B cell (primary cell): ENCODE measurements around the gene EPB41L4B.

Experiments used
- EZH2 ChIP-seq: IDR thresholded peaks from 2 replicates; pipeline ENCODE4 v1.6.1; 2012; ENCODE audit warnings: borderline replicate concordance, low read depth, mild to moderate bottlenecking, moderate library complexity, low read length; ENCODE audit not compliant: insufficient read depth, poor library complexity, severe bottlenecking
- TF ChIP-seq, protein P1 (sequence below): fragments of 200-600 bp; IDR thresholded peaks from one replicate; pipeline ENCODE4 v1.8.0; 2022; ENCODE audit warnings: antibody characterized with exemption, mild to moderate bottlenecking

DNA sequence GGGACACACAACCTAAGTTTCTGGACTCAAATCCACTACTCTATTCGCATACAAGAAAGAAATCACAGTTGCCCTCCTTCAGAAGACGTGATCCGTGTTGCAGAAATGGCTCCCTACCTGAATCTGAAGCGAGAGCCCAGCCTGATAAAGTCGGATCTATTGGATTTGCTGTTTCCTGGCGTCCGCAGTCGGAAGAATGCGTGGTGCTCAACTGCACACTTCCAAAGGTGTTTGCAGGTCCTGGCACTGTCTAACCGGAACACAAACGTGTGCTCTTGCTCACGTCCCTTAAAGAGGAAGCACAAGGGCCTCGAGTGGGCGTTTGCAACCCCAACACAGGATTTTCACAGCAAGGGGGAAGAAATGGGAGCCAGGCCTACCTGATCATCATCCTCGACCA lies 65.5 kb downstream of the EPB41L4B start:
- TF ChIP-seq, protein P1, sequence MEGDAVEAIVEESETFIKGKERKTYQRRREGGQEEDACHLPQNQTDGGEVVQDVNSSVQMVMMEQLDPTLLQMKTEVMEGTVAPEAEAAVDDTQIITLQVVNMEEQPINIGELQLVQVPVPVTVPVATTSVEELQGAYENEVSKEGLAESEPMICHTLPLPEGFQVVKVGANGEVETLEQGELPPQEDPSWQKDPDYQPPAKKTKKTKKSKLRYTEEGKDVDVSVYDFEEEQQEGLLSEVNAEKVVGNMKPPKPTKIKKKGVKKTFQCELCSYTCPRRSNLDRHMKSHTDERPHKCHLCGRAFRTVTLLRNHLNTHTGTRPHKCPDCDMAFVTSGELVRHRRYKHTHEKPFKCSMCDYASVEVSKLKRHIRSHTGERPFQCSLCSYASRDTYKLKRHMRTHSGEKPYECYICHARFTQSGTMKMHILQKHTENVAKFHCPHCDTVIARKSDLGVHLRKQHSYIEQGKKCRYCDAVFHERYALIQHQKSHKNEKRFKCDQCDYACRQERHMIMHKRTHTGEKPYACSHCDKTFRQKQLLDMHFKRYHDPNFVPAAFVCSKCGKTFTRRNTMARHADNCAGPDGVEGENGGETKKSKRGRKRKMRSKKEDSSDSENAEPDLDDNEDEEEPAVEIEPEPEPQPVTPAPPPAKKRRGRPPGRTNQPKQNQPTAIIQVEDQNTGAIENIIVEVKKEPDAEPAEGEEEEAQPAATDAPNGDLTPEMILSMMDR: no peak
- TF ChIP-seq EZH2: no peak
